Stomach (tissue), 4 donors: ENCODE results near the gene LGALS4.

Source experiments
- EP300 ChIP-seq: sonication (generic); formaldehyde crosslinking; IDR thresholded peaks from one replicate; pipeline ENCODE4 v1.6.1; 2017; ENCODE audit warnings: antibody characterized with exemption
- POLR2A ChIP-seq, 4 donors: fragments of 450-650 bp; IDR thresholded peaks; one replicate each; pipeline ENCODE4 v1.6.1; 2016; ENCODE audit warnings: antibody characterized with exemption in 4 of 4, control low read depth in 2 of 4, mild to moderate bottlenecking in 1 of 4, moderate library complexity in 1 of 4
- POLR2AphosphoS5 ChIP-seq, 3 donors: sonication (generic); formaldehyde crosslinking; IDR thresholded peaks; one replicate each; pipeline ENCODE4 v1.6.1; 2016; ENCODE audit warnings: antibody characterized with exemption in 3 of 3
- TF ChIP-seq, protein P1 (sequence below), 7 experiments: fragments of 450-650 bp in 4 of 7; fragments of 200-600 bp in 3 of 7; sonication (generic) in 3 of 7; IDR thresholded peaks; one replicate each; pipeline ENCODE4 v1.5.1; 2016 to 2019; ENCODE audit warnings: antibody characterized with exemption in 7 of 7, control low read depth in 2 of 7, mild to moderate bottlenecking in 1 of 7

DNA sequence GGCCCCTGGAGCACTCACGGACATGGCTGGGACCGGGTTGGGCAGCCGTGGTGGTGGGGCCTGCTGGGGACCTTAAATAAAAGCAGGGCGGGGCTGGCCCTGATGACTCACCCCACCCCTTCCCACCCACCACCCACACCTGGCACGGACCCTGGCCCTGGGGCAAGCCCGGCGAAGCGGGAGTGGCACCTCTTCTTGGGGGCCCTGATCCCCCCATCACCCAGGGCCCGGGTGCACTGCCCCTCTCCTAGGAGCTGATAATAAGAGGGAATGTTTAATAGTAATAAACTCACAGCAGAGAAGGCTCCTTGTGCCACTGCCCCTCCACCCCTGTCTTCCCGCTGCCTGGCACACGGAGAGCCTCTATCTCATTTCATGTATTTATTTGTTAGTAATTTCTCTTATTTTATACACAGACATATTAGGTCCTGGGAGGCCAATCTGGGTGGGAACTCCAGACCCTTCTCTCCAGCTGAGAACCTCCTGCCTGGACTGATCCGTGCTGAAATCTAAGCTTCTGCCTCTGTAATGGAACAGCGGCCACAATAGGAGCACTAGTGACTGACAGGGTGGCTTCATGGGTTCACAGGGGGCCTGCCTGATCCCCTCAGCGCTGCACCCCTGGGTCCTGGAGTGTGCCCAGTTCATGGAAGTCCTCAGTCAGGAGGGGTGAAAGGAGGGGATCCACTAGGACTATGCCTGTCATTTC, 39.1 kb downstream of the LGALS4 start, which contains the start of gene LGALS7:
- TF ChIP-seq POLR2AphosphoS5 (IDR thresholded peaks at IDR 0.05) = no peak
- TF ChIP-seq, protein P1, sequence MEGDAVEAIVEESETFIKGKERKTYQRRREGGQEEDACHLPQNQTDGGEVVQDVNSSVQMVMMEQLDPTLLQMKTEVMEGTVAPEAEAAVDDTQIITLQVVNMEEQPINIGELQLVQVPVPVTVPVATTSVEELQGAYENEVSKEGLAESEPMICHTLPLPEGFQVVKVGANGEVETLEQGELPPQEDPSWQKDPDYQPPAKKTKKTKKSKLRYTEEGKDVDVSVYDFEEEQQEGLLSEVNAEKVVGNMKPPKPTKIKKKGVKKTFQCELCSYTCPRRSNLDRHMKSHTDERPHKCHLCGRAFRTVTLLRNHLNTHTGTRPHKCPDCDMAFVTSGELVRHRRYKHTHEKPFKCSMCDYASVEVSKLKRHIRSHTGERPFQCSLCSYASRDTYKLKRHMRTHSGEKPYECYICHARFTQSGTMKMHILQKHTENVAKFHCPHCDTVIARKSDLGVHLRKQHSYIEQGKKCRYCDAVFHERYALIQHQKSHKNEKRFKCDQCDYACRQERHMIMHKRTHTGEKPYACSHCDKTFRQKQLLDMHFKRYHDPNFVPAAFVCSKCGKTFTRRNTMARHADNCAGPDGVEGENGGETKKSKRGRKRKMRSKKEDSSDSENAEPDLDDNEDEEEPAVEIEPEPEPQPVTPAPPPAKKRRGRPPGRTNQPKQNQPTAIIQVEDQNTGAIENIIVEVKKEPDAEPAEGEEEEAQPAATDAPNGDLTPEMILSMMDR (IDR thresholded peaks at IDR 0.05) = no peak
- TF ChIP-seq POLR2A (IDR thresholded peaks at IDR 0.05) = no peak
- TF ChIP-seq EP300 = no peak
